AG10803 (cell line): ENCODE data around the gene AP2A2.

Source experiments
- DNase-seq: peaks from one replicate; pipeline ENCODE4 v3.0.0; 2010; ENCODE audit warnings: low read depth
- H3K4me3 ChIP-seq: 2 replicates; pipeline ENCODE4 v1.5.1; 2011; ENCODE audit warnings: mild to moderate bottlenecking, low read length, control low read depth
- TF ChIP-seq, protein P1 (sequence below): conservative IDR thresholded peaks from 2 replicates; pipeline ENCODE4 v1.5.1; 2011; ENCODE audit warnings: mild to moderate bottlenecking, low read length, control low read depth, inconsistent platforms

AP2A2 gene

DNA sequence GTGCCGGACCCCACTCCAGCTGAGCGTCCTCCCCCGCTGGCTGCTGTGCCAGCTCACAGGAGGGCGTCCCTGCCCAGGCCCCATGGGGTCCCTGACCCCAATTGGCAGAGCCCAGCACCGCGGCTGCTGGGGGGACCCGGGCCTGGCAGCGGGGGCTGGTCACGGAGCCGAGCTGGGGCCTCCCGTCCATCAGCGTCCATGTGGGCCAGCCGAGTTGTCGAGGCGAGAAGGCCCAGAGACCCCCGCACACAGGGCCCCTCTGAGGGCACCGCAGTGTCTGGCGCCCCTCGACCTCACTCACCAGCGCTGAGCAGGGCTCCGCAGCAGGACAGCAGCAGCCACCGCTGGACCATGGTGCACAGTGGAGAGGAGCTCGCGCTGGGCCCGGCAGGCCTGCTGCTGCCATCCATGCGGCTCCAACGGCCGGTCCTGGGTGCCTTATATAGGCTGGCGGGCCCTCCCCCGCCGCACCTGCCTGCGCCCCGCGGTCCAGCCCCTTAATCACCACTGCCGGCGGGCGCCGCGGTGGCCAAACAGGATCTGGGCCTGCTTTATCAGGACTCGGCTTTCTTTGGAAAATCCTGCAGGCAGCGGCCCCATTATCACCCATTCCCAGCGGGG, 110.7 kb downstream of the AP2A2 start, which contains the start of gene MUC6:
Gene MUC6 (minus strand): TSS at position 416 of the 621 bp plus-strand sequence. CDS start 63 bp downstream, at position 353.
- DNase-seq = no peak
- TF ChIP-seq, protein P1, sequence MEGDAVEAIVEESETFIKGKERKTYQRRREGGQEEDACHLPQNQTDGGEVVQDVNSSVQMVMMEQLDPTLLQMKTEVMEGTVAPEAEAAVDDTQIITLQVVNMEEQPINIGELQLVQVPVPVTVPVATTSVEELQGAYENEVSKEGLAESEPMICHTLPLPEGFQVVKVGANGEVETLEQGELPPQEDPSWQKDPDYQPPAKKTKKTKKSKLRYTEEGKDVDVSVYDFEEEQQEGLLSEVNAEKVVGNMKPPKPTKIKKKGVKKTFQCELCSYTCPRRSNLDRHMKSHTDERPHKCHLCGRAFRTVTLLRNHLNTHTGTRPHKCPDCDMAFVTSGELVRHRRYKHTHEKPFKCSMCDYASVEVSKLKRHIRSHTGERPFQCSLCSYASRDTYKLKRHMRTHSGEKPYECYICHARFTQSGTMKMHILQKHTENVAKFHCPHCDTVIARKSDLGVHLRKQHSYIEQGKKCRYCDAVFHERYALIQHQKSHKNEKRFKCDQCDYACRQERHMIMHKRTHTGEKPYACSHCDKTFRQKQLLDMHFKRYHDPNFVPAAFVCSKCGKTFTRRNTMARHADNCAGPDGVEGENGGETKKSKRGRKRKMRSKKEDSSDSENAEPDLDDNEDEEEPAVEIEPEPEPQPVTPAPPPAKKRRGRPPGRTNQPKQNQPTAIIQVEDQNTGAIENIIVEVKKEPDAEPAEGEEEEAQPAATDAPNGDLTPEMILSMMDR = no peak

DNA sequence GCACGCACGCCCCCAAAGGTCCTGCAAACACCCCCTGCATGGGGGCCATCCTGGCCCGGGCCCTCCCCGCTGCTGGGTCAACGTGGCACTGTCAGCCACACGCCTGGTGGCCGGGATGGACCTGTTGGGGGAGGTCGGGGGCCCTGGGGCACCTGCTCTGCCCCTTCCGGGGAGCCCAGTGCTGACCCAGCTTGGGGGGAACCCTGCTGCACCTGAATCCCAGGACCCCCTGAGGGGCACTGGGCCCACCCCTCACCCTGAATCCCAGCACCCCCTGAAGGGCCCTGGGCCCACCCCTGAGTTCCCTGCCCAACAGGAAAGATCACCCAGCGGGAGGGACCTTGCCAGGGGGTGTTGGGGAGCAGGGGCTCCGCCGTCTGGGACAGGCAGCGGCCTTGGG, 111.3 kb downstream of the AP2A2 start:
- no peak for DNase-seq
- TF ChIP-seq, protein P1 = no peak
- no peak overlapping the region for H3K4me3 ChIP-seq

More for the DNA sequence above, 110.7 kb downstream of the AP2A2 start, which contains the start of gene MUC6:
- no peak within 1 kb of the TSS for H3K4me3 ChIP-seq

DNA sequence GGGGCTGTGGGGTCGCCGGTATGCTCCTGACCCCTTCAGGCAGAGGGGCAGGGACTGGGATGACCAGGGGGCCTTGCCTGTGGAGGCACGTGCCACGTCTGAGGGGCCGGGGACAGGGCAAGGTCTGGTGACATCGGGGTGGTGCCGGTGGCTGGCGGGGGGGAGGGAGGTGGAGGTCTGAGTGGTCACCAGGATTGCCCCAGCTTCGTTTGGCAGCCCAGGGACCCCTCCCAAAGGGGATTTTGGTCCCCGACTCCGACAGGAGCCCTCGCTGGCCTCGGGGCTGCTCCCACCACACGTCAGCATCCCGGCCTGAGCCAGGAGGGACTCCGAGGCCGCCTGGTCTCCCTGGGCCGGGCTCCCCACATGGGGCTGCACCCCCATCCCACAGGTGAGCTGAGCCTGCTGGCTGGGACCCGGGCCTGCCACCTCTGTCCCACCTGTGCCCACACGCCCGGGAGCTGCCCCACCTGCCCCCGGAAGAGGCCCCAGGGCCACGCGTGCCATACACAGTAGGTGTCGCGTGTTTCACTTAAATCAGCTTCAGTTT, 111.9 kb downstream of the AP2A2 start:
- TF ChIP-seq, protein P1 = no peak
- no peak for DNase-seq
- no peak overlapping the region for H3K4me3 ChIP-seq

DNA sequence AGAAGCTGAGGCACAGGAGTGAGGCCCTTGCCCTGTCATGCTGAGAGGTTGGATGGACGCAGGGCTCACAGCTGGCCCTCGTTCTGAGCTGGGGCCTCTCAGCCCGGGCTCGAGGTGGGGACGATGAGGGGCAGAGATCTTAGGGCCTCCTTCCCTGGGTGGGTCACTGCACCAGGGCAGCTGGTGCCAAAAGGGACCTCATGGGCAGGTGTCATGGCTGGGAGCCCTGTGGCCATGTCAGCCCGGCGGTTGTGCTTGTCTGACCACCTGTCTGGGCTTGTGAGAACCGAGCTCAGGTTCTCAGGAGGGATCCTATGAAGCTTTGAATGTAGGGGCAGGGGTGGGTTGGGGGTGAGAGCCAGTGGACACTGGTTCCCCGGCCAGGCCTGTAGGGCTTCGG, 112.7 kb downstream of the AP2A2 start:
- DNase-seq = no peak
- H3K4me3 ChIP-seq = no peak overlapping the region
- TF ChIP-seq, protein P1 = no peak

DNA sequence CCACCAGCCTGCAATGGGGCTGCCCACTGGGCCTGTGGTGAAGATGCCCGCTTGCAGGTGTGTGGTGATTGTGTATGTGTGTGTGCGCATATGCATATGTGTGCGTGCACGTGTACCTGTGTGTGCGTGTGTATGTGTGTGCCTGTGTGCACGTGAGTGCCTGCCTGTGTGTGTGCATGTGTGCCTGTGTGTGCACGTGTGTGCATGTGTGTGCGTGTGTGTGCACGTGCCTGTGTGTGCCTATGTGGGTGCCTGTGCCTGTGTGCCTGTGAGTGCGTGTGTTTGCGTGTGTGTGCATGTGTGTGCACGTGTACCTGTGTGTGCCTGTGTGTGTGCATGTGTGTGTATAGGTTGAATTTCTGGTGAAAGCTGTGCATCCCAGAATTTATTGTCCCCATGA, 113.3 kb downstream of the AP2A2 start:
- no peak for DNase-seq
- TF ChIP-seq, protein P1 = no peak
- H3K4me3 ChIP-seq = no peak overlapping the region

DNA sequence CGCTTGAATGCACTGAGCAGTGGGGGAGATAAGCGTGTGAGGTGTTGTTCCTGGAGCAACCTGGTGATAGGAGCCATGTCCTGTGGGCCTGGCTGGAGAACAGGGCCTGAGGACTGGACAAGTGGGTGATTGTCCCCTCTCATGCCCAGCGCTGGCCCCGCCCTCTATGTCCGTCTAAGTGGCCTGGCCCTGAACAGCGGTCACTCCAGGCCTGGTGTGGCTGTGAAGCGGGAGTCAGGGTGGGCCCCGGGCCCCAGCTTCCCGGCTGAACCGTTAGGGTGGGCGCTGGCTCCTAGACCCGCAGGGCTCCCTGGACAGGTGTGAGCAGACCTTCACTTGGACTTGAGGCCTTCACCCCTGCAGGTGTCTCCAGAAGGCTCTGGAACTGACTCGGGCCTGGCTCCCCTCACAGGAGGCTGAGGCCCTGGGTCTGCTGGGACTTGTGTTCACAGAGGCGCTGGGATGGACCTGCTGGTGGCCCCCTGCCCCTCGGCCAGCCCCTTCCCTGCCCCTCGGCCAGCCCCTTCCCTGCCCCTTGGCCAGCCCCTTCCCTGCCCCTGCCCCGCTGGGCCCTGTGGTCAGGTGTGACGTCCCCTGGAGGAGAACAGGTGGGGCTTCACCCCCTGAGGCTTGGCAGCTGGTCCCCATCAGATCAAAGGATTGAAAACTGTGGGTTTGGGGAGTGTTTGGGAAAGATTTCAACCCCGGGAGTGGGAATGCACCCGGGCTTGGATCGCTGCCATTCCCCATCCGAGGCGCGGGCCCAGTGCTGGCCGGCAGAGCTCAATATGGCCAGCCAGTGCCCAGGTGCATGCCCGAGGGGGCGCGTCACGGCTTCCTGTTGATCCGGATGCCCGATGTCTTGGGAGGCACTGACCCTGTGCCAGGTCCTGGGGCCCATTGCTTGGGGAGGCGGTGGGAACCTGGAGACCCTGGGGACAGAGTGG, 114.1 kb downstream of the AP2A2 start:
- TF ChIP-seq, protein P1 = no peak
- no peak overlapping the region for H3K4me3 ChIP-seq
- no peak for DNase-seq
